H1 (cell line): Measurements from ENCODE around the gene RNF166. TPM values are rescaled to one million over a fixed set of nuclear protein-coding genes. Genes with fewer than 3 reads are reported as not detected.

Experiments
- CTCF ChIA-PET: fragments of 300-600 bp; sonication (Branson Sonifier 250); formaldehyde crosslinking; loops from one replicate; lab custom pipeline; 2021; ENCODE audit not compliant: partially characterized antibody; lab: Charles Lee
- POLR2A ChIA-PET: fragments of 300-600 bp; sonication (Branson Sonifier 250); formaldehyde crosslinking; loops from one replicate; lab custom pipeline; 2021; ENCODE audit warnings: inconsistent platforms; ENCODE audit not compliant: partially characterized antibody; lab: Charles Lee
- DNase-seq, 2 experiments: peaks; one replicate each; pipeline versions ENCODE4 v3.0.0 to v3.0.0-alpha.2; 2010 to 2022; ENCODE audit warnings: low spot score in 2 of 2, low read depth in 1 of 2, mixed read lengths in 1 of 2
- FAIRE-seq: peaks from 2 replicates; lab custom pipeline; 2011; peaks lifted over from hg19 to GRCh38; lab: Jason Lieb, UNC
- H2AFZ ChIP-seq: 2 replicates; pipeline ENCODE4 v1.8.1; 2012; ENCODE audit warnings: low read length, inconsistent platforms
- H2AK5ac ChIP-seq: 2 replicates; pipeline ENCODE4 v1.6.1; 2013; ENCODE audit warnings: low read depth, low read length
- H2BK120ac ChIP-seq: replicated peaks from 2 replicates; pipeline ENCODE3; 2013; ENCODE audit warnings: low read depth, low read length, inconsistent platforms
- H2BK12ac ChIP-seq: 2 replicates; pipeline ENCODE4 v1.6.1; 2013; ENCODE audit warnings: low read depth, low read length
- H2BK15ac ChIP-seq: 2 replicates; pipeline ENCODE4 v1.6.1; 2013; ENCODE audit warnings: low read length
- H2BK20ac ChIP-seq: 2 replicates; pipeline ENCODE4 v1.6.1; 2013; ENCODE audit warnings: low read length
- H2BK5ac ChIP-seq: 2 replicates; pipeline ENCODE4 v1.6.1; 2013; ENCODE audit warnings: low read depth, low read length
- H3K14ac ChIP-seq: 2 replicates; pipeline ENCODE4 v1.6.1; 2013; ENCODE audit warnings: inconsistent platforms; ENCODE audit not compliant: insufficient read length
- H3K18ac ChIP-seq: 2 replicates; pipeline ENCODE4 v1.6.1; 2013; ENCODE audit warnings: low read length; ENCODE audit errors: extremely low read depth
- H3K23ac ChIP-seq: 2 replicates; pipeline ENCODE4 v1.6.1; 2013; ENCODE audit warnings: inconsistent platforms; ENCODE audit not compliant: insufficient read length
- H3K23me2 ChIP-seq: 2 replicates; pipeline ENCODE4 v1.6.1; 2013; ENCODE audit warnings: low read depth, low read length
- H3K27ac ChIP-seq: 2 replicates; pipeline ENCODE4 v1.6.1; 2011; ENCODE audit warnings: low read depth, low read length, inconsistent platforms
- H3K27me3 ChIP-seq, 4 experiments: replicated peaks in 1 of 4; 1 replicate in 1 of 4; 2 replicates in 3 of 4; pipeline versions ENCODE4 v1.6.1 to v1.8.1; 2011 to 2013; ENCODE audit warnings: low read length in 3 of 4, mild to moderate bottlenecking in 3 of 4, inconsistent platforms in 2 of 4, mixed read lengths in 2 of 4, moderate library complexity in 1 of 4; ENCODE audit not compliant: control insufficient read depth in 3 of 4, insufficient read depth in 3 of 4; ENCODE audit errors: extremely low read depth in 1 of 4
- H3K36me3 ChIP-seq, 4 experiments: 2 replicates each; pipeline versions ENCODE4 v1.6.1 to v1.8.1; 2011 to 2013; ENCODE audit warnings: mild to moderate bottlenecking in 4 of 4, low read length in 3 of 4, moderate library complexity in 2 of 4, control low read depth in 1 of 4, inconsistent platforms in 1 of 4; ENCODE audit not compliant: insufficient read depth in 4 of 4, control insufficient read depth in 2 of 4
- H3K4ac ChIP-seq: replicated peaks from 2 replicates; pipeline ENCODE3; 2013; ENCODE audit warnings: low read length, low read depth, mixed read lengths, inconsistent platforms; ENCODE audit not compliant: insufficient read length
- H3K4me1 ChIP-seq, 4 experiments: replicated peaks in 1 of 4; 1 replicate in 1 of 4; 2 replicates in 3 of 4; pipeline versions ENCODE4 v1.6.1 to v1.8.1; 2011 to 2013; ENCODE audit warnings: low read length in 3 of 4, inconsistent platforms in 2 of 4, mixed read lengths in 1 of 4; ENCODE audit not compliant: insufficient read depth in 4 of 4, control insufficient read depth in 3 of 4
- H3K4me2 ChIP-seq, 2 experiments: 2 replicates each; pipeline versions ENCODE4 v1.6.1 to v1.8.1; 2011 to 2013; ENCODE audit warnings: low read depth in 2 of 2, low read length in 2 of 2, control low read depth in 1 of 2, inconsistent platforms in 1 of 2, mild to moderate bottlenecking in 1 of 2; ENCODE audit not compliant: insufficient read depth in 1 of 2
- H3K4me3 ChIP-seq, 4 experiments: fragments of 200-600, 300-600 bp in 1 of 4; sonication (generic), shearing (Covaris generic), sonication (Bioruptor Twin) in 1 of 4; 2 replicates each; pipeline versions ENCODE4 v1.5.1 to v1.8.1; 2011 to 2016; ENCODE audit warnings: low read length in 4 of 4, low read depth in 3 of 4, control low read depth in 2 of 4, inconsistent platforms in 2 of 4, mild to moderate bottlenecking in 2 of 4, mixed read lengths in 1 of 4, moderate library complexity in 1 of 4; ENCODE audit not compliant: insufficient read depth in 2 of 4; ENCODE audit errors: extremely low read depth in 1 of 4
- H3K56ac ChIP-seq: replicated peaks from 2 replicates; pipeline ENCODE3; 2013; ENCODE audit warnings: low read depth, mild to moderate bottlenecking, mixed read lengths, low read length, inconsistent platforms; ENCODE audit not compliant: insufficient read length
- H3K79me1 ChIP-seq: 2 replicates; pipeline ENCODE4 v1.6.1; 2013; ENCODE audit warnings: low read depth, low read length, control low read depth
- H3K79me2 ChIP-seq, 2 experiments: 2 replicates each; pipeline versions ENCODE4 v1.6.1 to v1.8.1; 2012 to 2013; ENCODE audit warnings: low read length in 2 of 2, mild to moderate bottlenecking in 2 of 2, inconsistent platforms in 1 of 2; ENCODE audit not compliant: insufficient read depth in 2 of 2, control insufficient read depth in 1 of 2
- H3K9ac ChIP-seq, 4 experiments: replicated peaks in 1 of 4; 1 replicate in 1 of 4; 2 replicates in 3 of 4; pipeline versions ENCODE4 v1.6.1 to v1.8.1; 2011 to 2013; ENCODE audit warnings: low read depth in 3 of 4, low read length in 3 of 4, control low read depth in 2 of 4, mild to moderate bottlenecking in 2 of 4, moderate library complexity in 2 of 4, inconsistent platforms in 1 of 4; ENCODE audit errors: extremely low read depth in 1 of 4
- H3K9me3 ChIP-seq, 2 experiments: 2 replicates each; pipeline versions ENCODE4 v1.6.1 to v1.8.1; 2012 to 2013; ENCODE audit warnings: mild to moderate bottlenecking in 2 of 2, moderate library complexity in 2 of 2, control low read depth in 1 of 2, inconsistent platforms in 1 of 2, low read depth in 1 of 2, low read length in 1 of 2, mixed read lengths in 1 of 2; ENCODE audit not compliant: insufficient read depth in 2 of 2
- H4K20me1 ChIP-seq, 2 experiments: replicated peaks in 1 of 2; 2 replicates each; pipeline versions ENCODE3 to v1.8.1; 2011 to 2013; ENCODE audit warnings: inconsistent platforms in 2 of 2, low read length in 2 of 2, mild to moderate bottlenecking in 1 of 2; ENCODE audit not compliant: insufficient read depth in 2 of 2, control insufficient read depth in 1 of 2
- H4K5ac ChIP-seq: 2 replicates; pipeline ENCODE4 v1.6.1; 2013; ENCODE audit warnings: low read length, low read depth, mixed read lengths, inconsistent platforms; ENCODE audit not compliant: insufficient read length
- H4K8ac ChIP-seq: 2 replicates; pipeline ENCODE4 v1.8.0; 2013; ENCODE audit warnings: mild to moderate bottlenecking, moderate library complexity, low read length, inconsistent platforms; ENCODE audit not compliant: insufficient read depth; ENCODE audit errors: extremely low read depth
- H4K91ac ChIP-seq: replicated peaks from 2 replicates; pipeline ENCODE3; 2013; ENCODE audit warnings: low read length, mixed read lengths, inconsistent platforms; ENCODE audit not compliant: insufficient read length
- BCL11A ChIP-seq, 2 experiments: IDR thresholded peaks; one replicate each; pipeline ENCODE4 v1.6.1; 2011; ENCODE audit warnings: low read depth in 2 of 2, low read length in 2 of 2, mild to moderate bottlenecking in 2 of 2
- CEBPB ChIP-seq: IDR thresholded peaks from 2 replicates; pipeline ENCODE4 v1.6.1; 2012; ENCODE audit warnings: low read depth, low read length
- CTBP2 ChIP-seq: IDR thresholded peaks from 2 replicates; pipeline ENCODE4 v1.7.0; 2011; ENCODE audit warnings: borderline replicate concordance, mild to moderate bottlenecking, moderate library complexity, mixed read lengths, low read length; ENCODE audit not compliant: insufficient read depth, insufficient read length
- GTF2F1 ChIP-seq: IDR thresholded peaks from 2 replicates; pipeline ENCODE4 v1.6.1; 2012; ENCODE audit warnings: low read depth, low read length, improper control_type of control experiment, borderline replicate concordance
- SAP30 ChIP-seq: fragments of 300-600 bp; sonication (generic); IDR thresholded peaks from 2 replicates; pipeline ENCODE4 v1.7.1; 2012; ENCODE audit warnings: low read length, moderate library complexity, mild to moderate bottlenecking, inconsistent platforms; ENCODE audit not compliant: insufficient read depth, insufficient replicate concordance
- WGBS, 2 experiments: shearing (Covaris generic) in 1 of 2; methylation state at CpG; one replicate each; pipeline versions ENCODE4 v1.1.6 to v1.1.7; 2013 to 2015; ENCODE audit warnings: low lambda C conversion rate in 2 of 2, mixed read lengths in 2 of 2, inconsistent platforms in 1 of 2, low coverage in 1 of 2, missing lambda C conversion rate in 1 of 2; ENCODE audit not compliant: insufficient replicate concordance in 2 of 2, insufficient coverage in 1 of 2, insufficient read length in 1 of 2; ENCODE audit errors: extremely low coverage in 1 of 2, missing lambda C conversion rate in 1 of 2; 5-methylcytosine and 5-hydroxymethylcytosine counted together
- polyA plus RNA-seq, 7 experiments: library from polyadenylated mRNA; depleted of rRNA in 3 of 7; stranded (reverse) in 5 of 7; unstranded in 2 of 7; fragments of >200 nt in 5 of 7; fragments of 200-250 nt in 2 of 7; gene quantifications; 1 replicate in 5 of 7; 2 replicates in 1 of 7; 4 replicates in 1 of 7; pipeline versions ENCODE4 v1.2.1 to v1.2.3, GENCODE V29; 2011 to 2013; ENCODE audit warnings: missing spikeins in 2 of 7, mixed read lengths in 2 of 7
- total RNA-seq: library from RNA; stranded (reverse); fragmentation: NEBNext Ultra II Directional; extraction: Animal tissue kit (Norgen Biotek cat#: 25700); gene quantifications from 2 replicates; pipeline ENCODE4 v1.2.1, GENCODE V29; 2021

Gene RNF166
- total and polyA plus RNA-seq, 2 of the 8 experiments (the other 6 are each of a cell fraction or from before 2014, with no cell fraction given): 29.8 to 31.2 TPM

- Histone ChIP-seq H2BK20ac (no peak overlapping the region), H3K27ac (no peak overlapping the region; the same call in 1 of the 2 replicates), H3K27me3 (no peaks in the 10 kb centered on the region)
Measured at GRCh38 chr16:88695218-88695617, 11.0 kb downstream of the RNF166 start.

More at GRCh38 chr16:88695218-88695617, 11.0 kb downstream of the RNF166 start:
- no peak overlapping the region for H3K4ac ChIP-seq
- H4K91ac ChIP-seq: no peak overlapping the region
- H3K79me2 ChIP-seq: no peaks in the 10 kb centered on the region
- H3K4me3 ChIP-seq: no peak overlapping the region
- no peak overlapping the region for H4K5ac ChIP-seq
- TF ChIP-seq BCL11A (IDR thresholded peaks at IDR 0.05; ENCODE audit: low read depth in 2 of 2, low read length in 2 of 2): no peak
- no peak for TF ChIP-seq CEBPB
- no peak for TF ChIP-seq SAP30
- no peak for TF ChIP-seq GTF2F1
- TF ChIP-seq CTBP2: no peak
- H3K18ac ChIP-seq: no peak overlapping the region; the same call in 1 of the 2 replicates
- DNase-seq (no peak), FAIRE-seq (no peak)
- 95% methylated on average over 15 of the region's 15 CpGs; no CpG with 5 or more reads in 1 of the 2 experiments for WGBS, 2 experiments
- H4K8ac ChIP-seq: peak overlapping the region; percentile 68; the same call in 1 of the 2 replicates
- CTCF ChIA-PET: interaction anchor here (0.6 to 6.5 kb wide), 4 partner anchors 10 to 129 kb away, joined by 3 to 37 read pairs (median 5); no protein-coding TSS in a partner anchor
- H3K9me3 ChIP-seq: no peaks in the 10 kb centered on the region
- no peak overlapping the region for H2BK15ac ChIP-seq
- H4K20me1 ChIP-seq: peaks cover 0 to 3% of the 10 kb centered on the region in 2 experiments
- no peak overlapping the region for H3K23ac ChIP-seq
- H3K36me3 ChIP-seq: peaks cover 0 to 13% (median 4%) of the 10 kb centered on the region in 4 experiments; a peak in 4 of 8 replicates
- H2BK12ac ChIP-seq: peak overlapping the region; percentile 50; the same call in 1 of the 2 replicates
- no peak overlapping the region for H2BK120ac ChIP-seq
- H3K23me2 ChIP-seq: no peaks in the 10 kb centered on the region
- 0 out of 2 replicates have a peak, but pooled peaks cover 2% of the 10 kb centered on the region for H3K79me1 ChIP-seq
- H2AFZ ChIP-seq: no peak overlapping the region
- no peak overlapping the region for H3K4me2 ChIP-seq
- POLR2A ChIA-PET: no interaction called here
- H3K14ac ChIP-seq: no peak overlapping the region
- H2AK5ac ChIP-seq: no peak overlapping the region
- H3K4me1 ChIP-seq: no peaks in the 10 kb centered on the region
- no peak overlapping the region for H3K56ac ChIP-seq
- no peak overlapping the region for H2BK5ac ChIP-seq
- no peak overlapping the region for H3K9ac ChIP-seq
